ENCODE data around the gene CFAP97. TPM values are rescaled to one million over a fixed set of nuclear protein-coding genes. Genes with fewer than 3 reads are reported as not detected.
A peak's percentile ranks its signal among the peaks of the same experiment; 100 is the strongest.
"Not testable (repeated sequence)": the region's sequence is repeated elsewhere in the genome, so short reads cannot be mapped to it uniquely, and the experiment has no call there.

Gene CFAP97
- total and polyA plus RNA-seq, 2 experiments from 2014 or later = 46.3 to 50.8 TPM

DNA sequence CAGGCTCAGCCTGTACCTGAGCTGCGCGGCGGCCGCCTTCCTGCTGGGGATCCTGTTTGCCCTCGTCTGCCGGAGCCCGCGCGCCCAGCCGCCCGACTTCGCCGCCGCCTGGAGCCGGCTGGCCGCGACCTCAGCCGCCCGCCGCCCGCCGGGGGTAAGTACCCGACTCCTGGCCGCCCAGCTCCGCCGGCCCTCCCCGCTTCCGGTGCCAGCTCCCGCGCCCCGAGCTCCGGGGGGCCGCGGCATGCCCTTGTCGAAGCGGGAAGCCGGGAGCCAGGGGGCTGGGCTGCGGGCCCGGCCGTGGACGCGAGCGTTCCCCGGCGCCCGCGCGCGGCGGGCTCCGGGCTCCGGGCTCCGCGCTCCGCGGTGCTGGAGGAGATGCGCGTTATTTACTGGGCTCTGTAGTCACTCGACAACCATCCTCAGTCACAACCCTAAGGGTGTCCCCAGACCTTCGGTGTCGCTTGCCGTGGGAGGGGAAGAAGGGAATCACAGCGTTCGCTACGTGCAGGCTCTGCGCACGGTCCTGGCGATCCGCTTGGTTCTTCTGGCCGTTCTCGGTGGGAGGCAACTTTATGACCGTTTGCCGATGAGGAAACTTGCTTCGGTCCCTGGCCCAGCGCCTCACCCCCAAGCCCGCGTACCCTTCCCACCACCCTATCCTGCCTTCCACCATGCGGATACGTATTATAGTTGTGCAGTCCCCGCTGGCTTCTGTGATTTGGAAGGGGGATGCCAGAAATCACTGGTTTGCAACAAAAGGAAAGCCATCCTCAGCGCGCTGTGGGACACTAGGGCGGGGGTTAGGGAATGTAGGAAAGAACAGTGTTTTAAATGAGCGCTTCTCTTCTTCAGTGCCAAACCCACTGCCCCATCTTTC is 6.5 kb upstream of the CFAP97 start:
- TF ChIP-seq EZH2 (IDR thresholded peaks at IDR 0.05; ENCODE audit: insufficient read depth, poor library complexity, severe bottlenecking) (no peak), EZH2phosphoT487 (IDR thresholded peaks at IDR 0.05; ENCODE audit: insufficient read depth, low read depth) (no peak)
- peak overlapping the region; percentile 90 for H3K9ac ChIP-seq
- H3K4me1 ChIP-seq (ENCODE audit: insufficient read depth) = peaks cover 14% of the 10 kb centered on the region
- no peaks in the 10 kb centered on the region for H3K27me3 ChIP-seq (replicated peaks; ENCODE audit: insufficient read depth)
- H3K79me2 ChIP-seq (ENCODE audit: insufficient read depth) = peaks cover 60% of the 10 kb centered on the region
- peak overlapping the region; percentile 82 for H3K27ac ChIP-seq
- H4K20me1 ChIP-seq (ENCODE audit: insufficient read depth) = no peaks in the 10 kb centered on the region
- H3K9me3 ChIP-seq (ENCODE audit: low read depth) = no peaks in the 10 kb centered on the region
- 3% methylated on average over 48 to 50 of the region's 84 CpGs for WGBS, 2 experiments (ENCODE audit: low coverage in 1 of 2, low lambda C conversion rate in 2 of 2, missing lambda C conversion rate in 2 of 2)
- in situ Hi-C loops (cut with MboI) = no loop called here
- H3F3A ChIP-seq (ENCODE audit: insufficient read depth) = peaks cover 11% of the 10 kb centered on the region
- peak overlapping the region; percentile 88 for H2AFZ ChIP-seq
- H3K9me2 ChIP-seq (ENCODE audit: insufficient read depth) = no peaks in the 10 kb centered on the region
- H3K4me2 ChIP-seq (ENCODE audit: unreplicated experiment) = peak overlapping the region; percentile 96
- peak overlapping the region; percentile 99 for H3K4me3 ChIP-seq
- no peaks in the 10 kb centered on the region for H3K36me3 ChIP-seq (ENCODE audit: low read depth)
- peak; percentile 84 for DNase-seq

GRCh38 chr4:185209852-185210101 is 6.0 kb upstream of the CFAP97 start:
- H3K27ac ChIP-seq = peak overlapping the region; percentile 82
- H4K20me1 ChIP-seq (ENCODE audit: insufficient read depth); H3K9me2 ChIP-seq (ENCODE audit: insufficient read depth); H3K36me3 ChIP-seq (ENCODE audit: low read depth); H3K27me3 ChIP-seq (replicated peaks; ENCODE audit: insufficient read depth); DNase-seq; H3K4me2 ChIP-seq (ENCODE audit: unreplicated experiment); in situ Hi-C loops (cut with MboI); H3K9me3 ChIP-seq (ENCODE audit: low read depth): not testable (repeated sequence)
- H3K4me3 ChIP-seq = peak overlapping the region; percentile 99
- peaks cover 12% of the 10 kb centered on the region for H3F3A ChIP-seq (ENCODE audit: insufficient read depth)
- H3K4me1 ChIP-seq (ENCODE audit: insufficient read depth) = peaks cover 15% of the 10 kb centered on the region
- peak overlapping the region; percentile 90 for H3K9ac ChIP-seq
- WGBS, 2 experiments (ENCODE audit: low coverage in 1 of 2, low lambda C conversion rate in 2 of 2, missing lambda C conversion rate in 2 of 2) = 0 to 1% methylated on average over 15 to 22 of the region's 39 CpGs
- H3K79me2 ChIP-seq (ENCODE audit: insufficient read depth) = peaks cover 58% of the 10 kb centered on the region
- peak overlapping the region; percentile 88; the same call in 1 of the 2 replicates for H2AFZ ChIP-seq

DNA sequence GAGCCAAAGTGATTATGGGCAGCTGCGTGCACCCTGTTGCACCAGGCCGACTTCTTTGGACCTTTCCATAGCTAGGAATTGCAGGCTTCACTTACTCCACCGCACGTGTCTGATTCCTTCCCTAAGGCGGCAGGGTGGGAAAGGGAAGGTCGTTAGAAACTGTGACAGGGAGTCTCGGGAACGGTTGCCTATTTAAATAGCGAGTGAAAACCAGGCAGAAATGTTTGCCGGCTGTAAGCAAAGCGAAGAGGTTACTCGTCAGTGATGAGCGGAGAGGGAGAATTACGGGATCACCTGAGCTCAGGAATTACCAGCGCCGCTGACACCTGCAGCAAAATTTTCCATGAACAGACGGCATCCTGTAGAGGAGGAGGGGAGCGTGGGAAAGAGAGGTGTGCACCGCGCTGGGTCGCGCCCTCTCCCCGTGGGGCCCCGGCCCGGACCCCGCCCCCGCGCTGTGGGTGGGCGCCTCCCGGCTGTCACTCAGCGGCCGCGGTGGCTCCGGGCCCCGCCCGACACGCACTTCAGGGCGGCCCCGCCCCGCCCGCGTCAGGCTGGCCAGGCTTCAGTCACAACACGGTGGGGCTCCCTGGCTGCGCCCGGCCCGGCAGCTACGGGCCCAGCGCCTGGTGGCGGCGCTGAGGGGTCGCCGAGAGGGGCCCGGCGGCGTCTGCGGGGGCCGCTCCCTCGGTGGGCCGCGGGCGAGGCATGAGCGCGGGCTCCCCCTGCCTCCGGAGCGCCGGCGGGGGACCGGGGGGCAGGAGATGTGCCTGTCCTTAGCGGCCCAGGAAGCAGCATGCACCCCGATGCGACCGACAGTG is 5.4 kb upstream of the CFAP97 start, which contains the start of gene SNX25:
TSS of gene SNX25 (plus strand) at position 568 of the 821 bp plus-strand sequence. CDS start at position 797, 229 bp downstream.
- Histone ChIP-seq H3K36me3 (ENCODE audit: low read depth) (no peaks in the 10 kb centered on the region), H2AFZ (peak within 1 kb of the TSS; percentile 88), H3K9ac (peak within 1 kb of the TSS; percentile 90), H3K4me3 (peak within 1 kb of the TSS; percentile 99), H3F3A (ENCODE audit: insufficient read depth) (peaks cover 17% of the 10 kb centered on the region), H3K9me2 (ENCODE audit: insufficient read depth) (no peaks in the 10 kb centered on the region), H3K27me3 (replicated peaks; ENCODE audit: insufficient read depth) (no peaks in the 10 kb centered on the region), H3K27ac (peak within 1 kb of the TSS; percentile 82), H3K4me1 (ENCODE audit: insufficient read depth) (peaks cover 20% of the 10 kb centered on the region), H4K20me1 (ENCODE audit: insufficient read depth) (no peaks in the 10 kb centered on the region), H3K9me3 (ENCODE audit: low read depth) (no peaks in the 10 kb centered on the region), H3K4me2 (ENCODE audit: unreplicated experiment) (peak within 1 kb of the TSS; percentile 96), H3K79me2 (ENCODE audit: insufficient read depth) (peaks cover 58% of the 10 kb centered on the region)
- in situ Hi-C loops (cut with MboI) = no loop called here
- TF ChIP-seq EZH2phosphoT487 (IDR thresholded peaks at IDR 0.05; ENCODE audit: insufficient read depth, low read depth) = no peak
- peak; percentile 87 for DNase-seq
- WGBS, 2 experiments (ENCODE audit: low coverage in 1 of 2, low lambda C conversion rate in 2 of 2, missing lambda C conversion rate in 2 of 2) = 2 to 3% methylated on average over 22 to 62 of the region's 72 CpGs

DNA sequence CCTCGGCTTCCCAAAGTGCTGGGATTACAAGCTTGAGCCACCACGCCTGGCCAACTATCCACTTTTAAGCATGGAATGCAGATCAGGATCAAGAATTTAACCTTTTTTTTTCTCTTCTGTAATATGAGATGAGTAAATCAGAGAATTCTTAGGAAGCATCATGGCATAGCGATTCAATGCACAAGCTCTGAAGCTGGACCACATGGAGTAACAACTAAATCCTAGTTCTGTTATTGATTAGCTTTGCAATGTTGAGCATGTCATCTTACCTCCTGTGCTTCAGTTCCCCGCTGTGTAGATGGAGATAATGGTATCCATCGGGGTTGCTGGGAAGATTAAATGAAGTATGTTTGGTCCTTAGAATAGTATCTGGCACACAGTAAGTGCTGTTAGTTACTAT is 3.7 kb upstream of the CFAP97 start:
- Histone ChIP-seq H3K9me2 (ENCODE audit: insufficient read depth) (no peaks in the 10 kb centered on the region), H3K4me1 (ENCODE audit: insufficient read depth) (peaks cover 27% of the 10 kb centered on the region), H3K27ac (no peak overlapping the region), H3K36me3 (ENCODE audit: low read depth) (no peaks in the 10 kb centered on the region), H3F3A (ENCODE audit: insufficient read depth) (peaks cover 25% of the 10 kb centered on the region), H3K9ac (no peak overlapping the region), H3K79me2 (ENCODE audit: insufficient read depth) (peaks cover 50% of the 10 kb centered on the region), H3K4me2 (ENCODE audit: unreplicated experiment) (no peak overlapping the region), H3K9me3 (ENCODE audit: low read depth) (no peaks in the 10 kb centered on the region), H4K20me1 (ENCODE audit: insufficient read depth) (no peaks in the 10 kb centered on the region), H3K27me3 (replicated peaks; ENCODE audit: insufficient read depth) (no peaks in the 10 kb centered on the region), H2AFZ (no peak overlapping the region), H3K4me3 (no peak overlapping the region)
- in situ Hi-C loops (cut with MboI) = no loop called here
- TF ChIP-seq EZH2phosphoT487 (IDR thresholded peaks at IDR 0.05; ENCODE audit: insufficient read depth, low read depth) = no peak
- no peak for TF ChIP-seq EZH2 (IDR thresholded peaks at IDR 0.05; ENCODE audit: insufficient read depth, poor library complexity, severe bottlenecking)
- DNase-seq = no peak
- WGBS, 2 experiments (ENCODE audit: low coverage in 1 of 2, low lambda C conversion rate in 2 of 2, missing lambda C conversion rate in 2 of 2) = 95 to 97% methylated on average over 5 of the region's 5 CpGs

Measured in GM23248 (cell line).